Adrenal gland (tissue), 5 donors: ENCODE data around the gene ATP6AP1.

ENCODE experiments used
- CTCF ChIP-seq, 6 experiments: fragments of 450-650 bp in 4 of 6; fragments of 200-600 bp in 2 of 6; sonication (generic) in 1 of 6; IDR thresholded peaks; 1 replicate in 5 of 6; 2 replicates in 1 of 6; pipeline versions ENCODE4 v1.5.1 to v1.8.0; 2016 to 2021; ENCODE audit warnings: antibody characterized with exemption in 6 of 6, mild to moderate bottlenecking in 2 of 6, moderate library complexity in 1 of 6
- POLR2A ChIP-seq, 2 donors: fragments of 450-650 bp; IDR thresholded peaks; one replicate each; pipeline ENCODE4 v1.6.1; 2017; ENCODE audit warnings: antibody characterized with exemption in 2 of 2, mild to moderate bottlenecking in 2 of 2, moderate library complexity in 1 of 2
- donor health status: DM: no; HTN: no; CAD: no.

GRCh38 chrX:154441984-154442707 is 13.7 kb downstream of the ATP6AP1 start:
- TF ChIP-seq CTCF (IDR thresholded peaks at IDR 0.05) (no peak), POLR2A (IDR thresholded peaks at IDR 0.05) (no peak)
